ENCODE measurements around the gene TRIM74.
"Not testable (repeated sequence)": the region's sequence is repeated elsewhere in the genome, so short reads cannot be mapped to it uniquely, and the experiment has no call there.

DNA sequence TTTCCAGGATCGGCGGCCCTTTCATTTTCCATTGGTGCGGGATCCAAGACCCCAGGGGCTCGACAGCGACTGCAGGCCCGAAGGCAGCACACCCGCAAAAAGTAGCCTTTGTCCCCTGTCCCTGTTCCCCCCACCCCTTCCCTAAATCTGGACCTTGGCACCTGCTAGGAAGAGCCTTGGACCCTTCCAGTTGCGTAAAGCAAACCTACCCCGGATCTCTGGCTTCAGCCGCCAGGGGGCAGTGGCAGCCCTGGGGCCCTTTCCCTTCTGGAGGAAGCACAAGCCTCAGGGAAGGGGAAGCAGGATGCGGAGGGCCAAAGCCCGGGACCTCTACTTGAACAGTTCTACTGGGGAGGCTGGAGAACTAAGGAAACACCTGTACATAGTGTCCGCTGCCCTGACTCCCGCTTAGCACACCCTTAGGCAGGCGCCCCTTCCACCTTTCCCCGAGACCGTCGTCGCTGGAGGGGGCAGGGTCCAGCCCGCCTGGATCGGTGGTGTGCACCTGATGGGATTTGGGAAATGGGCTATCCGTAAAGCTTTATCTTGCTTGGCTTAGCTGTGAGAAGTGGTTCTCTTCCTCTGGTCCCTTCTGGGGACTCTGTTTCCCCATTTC is 23.0 kb downstream of the TRIM74 start:
- TF ChIP-seq EZH2 (IDR thresholded peaks at IDR 0.05; ENCODE audit: low read length, unreplicated experiment); EZH2phosphoT487 (IDR thresholded peaks at IDR 0.05; ENCODE audit: borderline replicate concordance, low read length): not testable (repeated sequence)
- TF ChIP-seq, protein P1, sequence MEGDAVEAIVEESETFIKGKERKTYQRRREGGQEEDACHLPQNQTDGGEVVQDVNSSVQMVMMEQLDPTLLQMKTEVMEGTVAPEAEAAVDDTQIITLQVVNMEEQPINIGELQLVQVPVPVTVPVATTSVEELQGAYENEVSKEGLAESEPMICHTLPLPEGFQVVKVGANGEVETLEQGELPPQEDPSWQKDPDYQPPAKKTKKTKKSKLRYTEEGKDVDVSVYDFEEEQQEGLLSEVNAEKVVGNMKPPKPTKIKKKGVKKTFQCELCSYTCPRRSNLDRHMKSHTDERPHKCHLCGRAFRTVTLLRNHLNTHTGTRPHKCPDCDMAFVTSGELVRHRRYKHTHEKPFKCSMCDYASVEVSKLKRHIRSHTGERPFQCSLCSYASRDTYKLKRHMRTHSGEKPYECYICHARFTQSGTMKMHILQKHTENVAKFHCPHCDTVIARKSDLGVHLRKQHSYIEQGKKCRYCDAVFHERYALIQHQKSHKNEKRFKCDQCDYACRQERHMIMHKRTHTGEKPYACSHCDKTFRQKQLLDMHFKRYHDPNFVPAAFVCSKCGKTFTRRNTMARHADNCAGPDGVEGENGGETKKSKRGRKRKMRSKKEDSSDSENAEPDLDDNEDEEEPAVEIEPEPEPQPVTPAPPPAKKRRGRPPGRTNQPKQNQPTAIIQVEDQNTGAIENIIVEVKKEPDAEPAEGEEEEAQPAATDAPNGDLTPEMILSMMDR (conservative IDR thresholded peaks at IDR 0.05; ENCODE audit: low read depth, low read length), result peak; percentile 34; the same call in 1 of the 2 replicates
